BE2C (cell line): ENCODE measurements around the gene KAT2A.
A peak's percentile ranks its signal among the peaks of the same experiment; 100 is the strongest.

Source experiments
- DNase-seq: peaks from one replicate; pipeline ENCODE4 v3.0.0-alpha.2; 2020
- H3K27me3 ChIP-seq: fragments of 250-450 bp; sonication (Bioruptor Pico); 2 replicates; pipeline ENCODE4 v1.5.1; 2020; ENCODE audit warnings: mild to moderate bottlenecking
- H3K36me3 ChIP-seq: fragments of 250-450 bp; sonication (Bioruptor Pico); 2 replicates; pipeline ENCODE4 v1.5.1; 2020; ENCODE audit warnings: mild to moderate bottlenecking
- H3K4me1 ChIP-seq: fragments of 250-450 bp; sonication (Bioruptor Pico); 2 replicates; pipeline ENCODE4 v1.5.1; 2020
- H3K4me3 ChIP-seq: 2 replicates; pipeline ENCODE4 v1.5.1; 2011; ENCODE audit warnings: low read depth, low read length
- H3K9me3 ChIP-seq: fragments of 250-450 bp; sonication (Bioruptor Pico); 2 replicates; pipeline ENCODE4 v1.5.1; 2020
- TF ChIP-seq, protein P1 (sequence below): IDR thresholded peaks from 2 replicates; pipeline ENCODE4 v1.5.1; 2012; ENCODE audit warnings: mild to moderate bottlenecking, low read depth, low read length

The KAT2A gene

DNA sequence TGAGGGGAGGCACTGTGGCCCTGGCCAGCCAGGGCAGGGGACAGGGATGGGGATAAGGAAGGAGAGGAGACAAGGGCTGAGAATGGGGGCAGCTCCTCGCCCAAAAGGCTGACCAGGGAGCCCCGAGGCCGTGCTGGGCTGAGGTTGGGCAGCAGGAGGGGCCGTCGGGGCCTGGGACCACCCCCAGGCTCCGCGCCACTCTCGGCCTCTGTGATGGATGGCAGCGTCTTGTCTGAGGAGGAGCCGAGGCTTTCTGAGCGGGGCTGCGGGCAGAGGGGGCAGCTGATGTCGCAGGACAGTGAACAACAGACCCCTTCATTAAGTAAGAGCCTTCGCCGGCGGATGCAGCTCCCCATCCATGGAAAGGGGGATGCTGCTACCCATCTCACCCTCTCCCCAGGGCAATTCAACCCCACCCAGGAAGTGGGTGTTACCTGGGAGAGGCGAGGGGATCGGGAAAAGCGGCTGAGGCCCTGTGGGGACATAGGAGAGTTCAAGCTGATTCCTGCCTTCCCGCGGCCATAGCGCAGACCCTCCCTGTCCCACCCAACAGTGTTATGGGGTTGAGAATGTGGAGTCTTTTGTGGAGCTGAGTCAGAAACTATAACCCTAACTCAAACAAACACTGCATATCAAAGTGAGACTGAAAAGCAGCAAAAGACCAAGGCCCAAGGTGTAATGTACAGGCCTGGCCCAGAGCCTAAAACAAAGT lies 42.7 kb upstream of the KAT2A start:
- Histone ChIP-seq H3K9me3 (no peaks in the 10 kb centered on the region), H3K4me1 (peaks cover 11% of the 10 kb centered on the region), H3K4me3 (no peak overlapping the region), H3K27me3 (no peaks in the 10 kb centered on the region), H3K36me3 (no peaks in the 10 kb centered on the region; the same call in 1 of the 2 replicates)
- DNase-seq: no peak
- TF ChIP-seq, protein P1, sequence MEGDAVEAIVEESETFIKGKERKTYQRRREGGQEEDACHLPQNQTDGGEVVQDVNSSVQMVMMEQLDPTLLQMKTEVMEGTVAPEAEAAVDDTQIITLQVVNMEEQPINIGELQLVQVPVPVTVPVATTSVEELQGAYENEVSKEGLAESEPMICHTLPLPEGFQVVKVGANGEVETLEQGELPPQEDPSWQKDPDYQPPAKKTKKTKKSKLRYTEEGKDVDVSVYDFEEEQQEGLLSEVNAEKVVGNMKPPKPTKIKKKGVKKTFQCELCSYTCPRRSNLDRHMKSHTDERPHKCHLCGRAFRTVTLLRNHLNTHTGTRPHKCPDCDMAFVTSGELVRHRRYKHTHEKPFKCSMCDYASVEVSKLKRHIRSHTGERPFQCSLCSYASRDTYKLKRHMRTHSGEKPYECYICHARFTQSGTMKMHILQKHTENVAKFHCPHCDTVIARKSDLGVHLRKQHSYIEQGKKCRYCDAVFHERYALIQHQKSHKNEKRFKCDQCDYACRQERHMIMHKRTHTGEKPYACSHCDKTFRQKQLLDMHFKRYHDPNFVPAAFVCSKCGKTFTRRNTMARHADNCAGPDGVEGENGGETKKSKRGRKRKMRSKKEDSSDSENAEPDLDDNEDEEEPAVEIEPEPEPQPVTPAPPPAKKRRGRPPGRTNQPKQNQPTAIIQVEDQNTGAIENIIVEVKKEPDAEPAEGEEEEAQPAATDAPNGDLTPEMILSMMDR: no peak

DNA sequence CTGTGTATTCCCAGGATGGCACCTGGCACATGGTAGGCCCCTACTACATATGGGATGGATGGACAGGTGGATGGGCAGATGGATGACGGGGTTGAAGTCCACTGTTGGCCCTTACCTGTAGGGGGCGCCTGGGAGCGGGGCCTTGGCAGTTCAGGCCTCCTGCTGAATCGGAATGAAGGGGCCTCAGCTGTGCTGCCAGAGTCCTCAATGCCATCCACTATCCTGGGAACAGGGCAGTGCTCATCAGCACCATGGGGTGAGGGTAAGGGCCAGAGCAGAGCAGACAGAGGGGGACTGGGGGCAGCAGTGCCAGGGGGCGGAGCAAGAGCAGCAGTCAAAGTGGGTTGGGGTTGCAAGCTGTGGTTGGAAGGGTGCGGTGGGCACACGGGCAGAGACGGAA lies 41.9 kb upstream of the KAT2A start:
- peak; percentile 46 for DNase-seq
- Histone ChIP-seq H3K9me3 (no peaks in the 10 kb centered on the region), H3K36me3 (no peaks in the 10 kb centered on the region), H3K4me3 (no peak overlapping the region), H3K4me1 (peaks cover 11% of the 10 kb centered on the region), H3K27me3 (no peaks in the 10 kb centered on the region)
- TF ChIP-seq, protein P1: peak; percentile 61

DNA sequence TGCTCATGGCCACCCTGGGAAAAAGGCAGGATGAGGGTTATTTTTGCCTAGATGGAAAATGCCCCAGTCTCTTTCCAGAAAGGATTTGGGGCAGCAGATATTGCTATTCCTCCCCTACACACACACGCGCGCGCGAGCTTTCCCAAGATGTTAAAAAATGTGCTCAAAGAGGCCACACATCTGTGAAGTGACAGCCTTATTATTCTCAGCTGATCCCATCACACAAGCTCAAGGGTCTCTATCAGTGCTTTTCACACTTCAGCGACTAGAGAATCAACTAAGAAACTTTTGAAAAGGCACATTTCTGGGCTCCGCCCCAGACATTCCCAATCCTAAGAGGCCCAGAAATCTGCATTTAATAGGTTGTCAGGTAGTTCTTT lies 39.4 kb upstream of the KAT2A start:
- no peaks in the 10 kb centered on the region for H3K27me3 ChIP-seq
- H3K9me3 ChIP-seq: no peaks in the 10 kb centered on the region
- DNase-seq: no peak
- peaks cover 11% of the 10 kb centered on the region for H3K4me1 ChIP-seq
- TF ChIP-seq, protein P1: no peak
- H3K4me3 ChIP-seq: no peak overlapping the region
- H3K36me3 ChIP-seq: no peaks in the 10 kb centered on the region

DNA sequence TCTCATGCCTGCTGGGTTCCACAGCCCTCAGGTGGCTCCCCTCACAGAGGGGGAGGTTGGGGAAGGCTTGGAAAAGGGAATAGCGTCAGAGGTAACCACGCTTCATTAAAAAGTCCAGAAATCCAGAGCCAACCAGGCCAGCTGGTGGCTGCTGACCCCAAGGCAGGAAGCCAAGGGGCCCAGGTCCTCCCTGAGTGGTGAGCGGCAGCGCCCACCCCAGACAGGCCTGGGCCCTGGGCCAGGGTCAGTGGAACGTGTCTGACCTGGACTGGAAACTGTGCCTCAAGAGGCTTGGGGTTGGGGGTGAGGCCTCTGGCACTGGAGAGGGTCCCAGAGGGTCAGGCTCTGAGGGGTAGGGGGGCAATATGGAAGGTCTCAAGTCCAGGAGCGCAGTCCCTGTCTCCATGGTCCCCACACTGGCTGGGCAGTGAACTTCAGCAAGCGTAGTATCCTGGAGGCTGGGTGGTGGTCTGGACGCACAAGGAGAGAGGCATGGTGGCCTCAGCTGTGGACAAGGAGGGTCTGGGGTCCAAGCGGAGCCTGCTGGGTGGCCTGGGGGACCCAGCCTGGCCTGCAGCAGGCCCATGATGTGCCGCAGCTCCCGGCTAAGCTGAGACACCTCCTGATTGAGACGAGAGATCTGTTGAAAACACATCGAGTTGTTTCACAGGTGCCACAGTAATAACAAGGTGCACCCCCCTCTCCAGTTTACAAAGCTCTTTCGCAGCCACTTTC lies 38.8 kb upstream of the KAT2A start:
- TF ChIP-seq, protein P1: no peak
- Histone ChIP-seq H3K27me3 (no peaks in the 10 kb centered on the region), H3K36me3 (no peaks in the 10 kb centered on the region), H3K4me3 (no peak overlapping the region), H3K4me1 (peaks cover 11% of the 10 kb centered on the region), H3K9me3 (no peaks in the 10 kb centered on the region)
- no peak for DNase-seq

DNA sequence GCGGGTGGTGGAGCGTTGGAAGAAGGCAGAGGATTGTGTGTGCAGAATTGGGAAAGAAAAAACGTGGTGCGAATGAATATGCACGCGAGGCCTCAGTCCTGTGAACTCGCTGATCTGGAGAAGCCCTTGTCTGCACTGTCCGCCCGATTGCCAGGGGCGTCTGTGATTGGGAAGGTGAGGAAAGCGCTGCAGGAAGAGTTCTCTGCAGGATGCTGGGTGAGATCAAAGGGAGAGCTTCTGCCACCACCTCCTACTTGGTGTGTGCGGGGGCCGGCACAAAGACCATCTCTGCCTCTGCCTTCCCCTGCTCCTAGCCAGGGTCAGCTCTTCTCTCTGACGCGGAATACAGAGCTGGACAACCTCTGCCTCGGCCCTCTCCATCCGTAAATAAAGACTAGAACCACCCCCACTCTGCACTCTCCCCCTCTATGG lies 34.5 kb upstream of the KAT2A start:
- no peak for DNase-seq
- Histone ChIP-seq H3K4me3 (peak overlapping the region; percentile 53), H3K9me3 (no peaks in the 10 kb centered on the region), H3K27me3 (no peaks in the 10 kb centered on the region), H3K36me3 (no peaks in the 10 kb centered on the region), H3K4me1 (peaks cover 9% of the 10 kb centered on the region)
- TF ChIP-seq, protein P1: no peak
